ENCODE data around the gene GOLGA6L2. TPM values are rescaled to one million over a fixed set of nuclear protein-coding genes. Genes with fewer than 3 reads are reported as not detected.

Gene GOLGA6L2
- polyA plus RNA-seq, 3 donors: not detected

DNA sequence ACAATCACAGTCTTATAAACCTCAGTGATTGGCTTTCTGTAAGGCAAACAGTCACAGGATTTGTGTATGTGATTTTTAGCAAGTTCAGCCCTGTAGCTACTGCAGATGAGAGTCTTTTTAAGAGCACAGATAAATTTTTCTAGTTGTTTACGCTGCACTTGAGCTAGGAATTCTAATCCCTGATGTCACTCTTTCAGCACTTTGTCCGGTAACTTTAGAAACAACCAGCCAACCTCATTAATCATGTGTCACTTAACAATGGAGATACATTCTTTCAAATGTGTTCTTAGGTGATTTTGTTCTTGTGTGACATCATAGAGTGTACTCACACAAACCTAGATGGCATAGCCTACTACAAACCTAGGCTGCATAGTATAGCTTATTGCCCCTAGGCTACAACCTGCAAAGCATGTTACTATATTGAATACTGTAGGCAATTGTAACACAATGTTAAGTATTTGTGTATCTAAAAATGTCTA lies 36.8 kb upstream of the GOLGA6L2 start:
- DNase-seq: no peak
- no peak overlapping the region for H3K27ac ChIP-seq (ENCODE audit: low read depth in 1 of 2, low read length in 2 of 2)
- no CpG with 5 or more reads among the region's 2 CpGs for WGBS (ENCODE audit: insufficient coverage)
- peaks cover 0 to 2% (median 0%) of the 10 kb centered on the region in 7 donors for H3K9me3 Mint-ChIP-seq
- no peak overlapping the region for H3K4me2 ChIP-seq (replicated peaks; ENCODE audit: extremely low read depth, low read length, poor library complexity, severe bottlenecking)
- intact Hi-C loops (cut with micrococcal nuclease): no loop called here
- H4K20me1 ChIP-seq (ENCODE audit: insufficient read depth, low read length): no peaks in the 10 kb centered on the region
- no peaks in the 10 kb centered on the region for H3K4me1 ChIP-seq (ENCODE audit: control insufficient read depth in 1 of 2, insufficient read depth in 2 of 2, low read length in 2 of 2)
- no peaks in the 10 kb centered on the region for H3K79me2 ChIP-seq (ENCODE audit: insufficient read depth, low read length)
- no peaks in the 10 kb centered on the region for H3K4me1 Mint-ChIP-seq
- no peaks in the 10 kb centered on the region for H3K27me3 ChIP-seq (ENCODE audit: control insufficient read depth in 2 of 2, insufficient read depth in 2 of 2, low read length in 2 of 2)
- H3K9ac ChIP-seq (ENCODE audit: insufficient read depth, low read length, poor library complexity, severe bottlenecking): no peak overlapping the region
- H3K4me3 ChIP-seq (replicated peaks in 1 of 3; ENCODE audit: low read depth in 2 of 3, low read length in 3 of 3): no peak overlapping the region
- TF ChIP-seq CTCF (IDR thresholded peaks at IDR 0.05): no peak
- no peaks in the 10 kb centered on the region for H3K9me3 ChIP-seq (replicated peaks in 1 of 2; ENCODE audit: control insufficient read depth in 1 of 2, insufficient read depth in 1 of 2, low read length in 2 of 2)
- H3K27ac Mint-ChIP-seq: no peak overlapping the region
- no peaks in the 10 kb centered on the region for H3K36me3 Mint-ChIP-seq
- no peak overlapping the region for H3K4me3 Mint-ChIP-seq
- peaks cover 0 to 8% (median 2%) of the 10 kb centered on the region in 3 donors for H3K27me3 Mint-ChIP-seq (ENCODE audit: low read depth in 3 of 3)
- H2AFZ ChIP-seq (ENCODE audit: insufficient read depth, low read depth, low read length, poor library complexity, severe bottlenecking): no peak overlapping the region
- no peaks in the 10 kb centered on the region for H3K36me3 ChIP-seq (replicated peaks in 1 of 2; ENCODE audit: control insufficient read depth in 1 of 2, insufficient read depth in 2 of 2, low read length in 2 of 2)

- peaks cover 0 to 2% (median 0%) of the 10 kb centered on the region in 7 donors for H3K9me3 Mint-ChIP-seq
- peaks cover 0 to 10% (median 2%) of the 10 kb centered on the region in 3 donors for H3K27me3 Mint-ChIP-seq (ENCODE audit: low read depth in 3 of 3)
- Histone ChIP-seq H3K4me1 (ENCODE audit: control insufficient read depth in 1 of 2, insufficient read depth in 2 of 2, low read length in 2 of 2) (no peaks in the 10 kb centered on the region), H3K9me3 (replicated peaks in 1 of 2; ENCODE audit: control insufficient read depth in 1 of 2, insufficient read depth in 1 of 2, low read length in 2 of 2) (no peaks in the 10 kb centered on the region), H2AFZ (ENCODE audit: insufficient read depth, low read depth, low read length, poor library complexity, severe bottlenecking) (no peak overlapping the region), H3K79me2 (ENCODE audit: insufficient read depth, low read length) (no peaks in the 10 kb centered on the region), H3K9ac (ENCODE audit: insufficient read depth, low read length, poor library complexity, severe bottlenecking) (no peak overlapping the region), H3K4me2 (replicated peaks; ENCODE audit: extremely low read depth, low read length, poor library complexity, severe bottlenecking) (no peak overlapping the region), H4K20me1 (ENCODE audit: insufficient read depth, low read length) (no peaks in the 10 kb centered on the region), H3K36me3 (replicated peaks in 1 of 2; ENCODE audit: control insufficient read depth in 1 of 2, insufficient read depth in 2 of 2, low read length in 2 of 2) (no peaks in the 10 kb centered on the region), H3K27ac (ENCODE audit: low read depth in 1 of 2, low read length in 2 of 2) (no peak overlapping the region), H3K4me3 (replicated peaks in 1 of 3; ENCODE audit: low read depth in 2 of 3, low read length in 3 of 3) (no peak overlapping the region), H3K27me3 (ENCODE audit: control insufficient read depth in 2 of 2, insufficient read depth in 2 of 2, low read length in 2 of 2) (no peaks in the 10 kb centered on the region)
- DNase-seq: no peak
- no peaks in the 10 kb centered on the region for H3K4me1 Mint-ChIP-seq
- intact Hi-C loops (cut with micrococcal nuclease): no loop called here
- no peak for TF ChIP-seq CTCF (IDR thresholded peaks at IDR 0.05)
- no CpG with 5 or more reads among the region's 3 CpGs for WGBS (ENCODE audit: insufficient coverage)
- H3K36me3 Mint-ChIP-seq: no peaks in the 10 kb centered on the region
- H3K27ac Mint-ChIP-seq: no peak overlapping the region
- no peak overlapping the region for H3K4me3 Mint-ChIP-seq
Measured at GRCh38 chr15:23482764-23483489, 35.9 kb upstream of the GOLGA6L2 start.

Data from CD14-positive monocyte (primary cell).